GM12891 (cell line): ENCODE measurements around the gene RAB28.

ENCODE experiments used
- DNase-seq: peaks from one replicate; pipeline ENCODE4 v3.0.0; 2011; ENCODE audit warnings: low spot score; ENCODE audit not compliant: insufficient read length
- FAIRE-seq: peaks from 2 replicates; lab custom pipeline; 2011; peaks lifted over from hg19 to GRCh38; lab: Jason Lieb, UNC
- PAX5 ChIP-seq: IDR thresholded peaks from 2 replicates; pipeline ENCODE4 v1.6.1; 2011; ENCODE audit warnings: low read length, moderate library complexity, mild to moderate bottlenecking; ENCODE audit not compliant: insufficient read depth, severe bottlenecking
- POLR2A ChIP-seq: IDR thresholded peaks from 2 replicates; pipeline ENCODE4 v1.6.1; 2011; ENCODE audit warnings: low read depth, low read length, control low read depth
- POLR2AphosphoS5 ChIP-seq: IDR thresholded peaks from 2 replicates; pipeline ENCODE4 v1.6.1; 2011; ENCODE audit warnings: low read depth, low read length, control low read depth
- POU2F2 ChIP-seq: IDR thresholded peaks from 2 replicates; pipeline ENCODE4 v1.6.1; 2011; ENCODE audit warnings: low read depth, mild to moderate bottlenecking, control low read depth, low read length, moderate library complexity
- SPI1 ChIP-seq: IDR thresholded peaks from 2 replicates; pipeline ENCODE4 v1.6.1; 2011; ENCODE audit warnings: low read depth, low read length, control low read depth
- TAF1 ChIP-seq: IDR thresholded peaks from 2 replicates; pipeline ENCODE4 v1.6.1; 2011; ENCODE audit warnings: low read depth, low read length, control low read depth

RAB28 gene

DNA sequence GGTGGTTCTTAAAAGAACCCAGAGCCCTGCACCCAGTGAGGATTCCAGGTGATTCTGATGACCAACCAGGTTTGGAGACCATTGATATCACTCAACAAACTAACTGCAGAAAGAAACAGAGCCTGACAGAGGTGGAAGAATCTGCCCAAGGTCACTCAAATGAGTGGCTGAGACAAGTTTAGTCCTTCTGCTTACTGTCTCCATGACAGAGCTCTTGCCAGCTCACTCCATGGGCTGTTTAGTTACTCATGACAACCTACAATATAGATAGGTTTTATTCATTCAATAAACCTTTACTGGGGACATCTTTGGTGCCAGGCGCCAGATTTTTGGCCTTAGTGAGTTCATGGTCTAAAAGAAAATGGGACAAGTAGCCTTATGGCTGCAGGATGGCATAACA lies 124.3 kb downstream of the RAB28 start:
- no peak for TF ChIP-seq POU2F2
- no peak for TF ChIP-seq TAF1
- TF ChIP-seq POLR2AphosphoS5 = no peak
- TF ChIP-seq POLR2A = no peak
- TF ChIP-seq SPI1 = no peak
- no peak for TF ChIP-seq PAX5
- FAIRE-seq (no peak), DNase-seq (no peak)

DNA sequence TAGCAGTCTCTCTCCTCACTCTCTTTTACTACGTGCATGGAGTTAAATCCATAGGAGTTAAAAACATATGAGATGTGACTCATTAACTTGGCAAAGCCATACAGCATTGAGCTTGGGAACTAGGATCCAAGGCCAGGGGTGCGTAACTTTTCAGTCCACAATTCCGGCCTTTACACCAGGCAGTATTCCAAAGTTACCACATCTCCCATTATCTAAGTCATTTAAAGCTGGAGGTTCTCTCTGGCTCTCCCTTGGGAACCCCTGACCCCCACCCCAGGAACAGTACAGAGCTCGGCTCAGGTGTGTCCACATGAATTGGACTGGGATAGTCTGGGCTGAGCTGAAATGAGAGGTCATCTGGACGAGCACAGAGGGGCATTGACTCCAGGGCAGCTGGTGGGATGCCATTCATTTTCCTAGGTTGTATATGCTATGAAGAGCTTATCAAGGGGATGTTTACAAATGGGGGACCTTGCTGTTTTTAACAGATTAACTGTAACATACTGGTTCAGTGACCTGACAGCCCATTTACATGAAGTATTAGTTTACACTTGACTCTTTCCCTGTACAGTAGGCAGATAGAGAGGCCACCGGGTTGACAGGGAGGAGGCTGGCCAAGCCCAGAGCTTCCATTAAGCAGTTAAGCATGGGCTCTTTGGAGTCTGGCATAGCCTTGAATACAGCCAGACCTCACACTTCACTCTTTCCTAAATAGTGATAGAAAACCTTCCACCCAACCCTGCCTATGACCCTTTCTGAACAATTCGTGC lies 128.8 kb downstream of the RAB28 start:
- DNase-seq (no peak), FAIRE-seq (no peak)
- no peak for TF ChIP-seq POLR2AphosphoS5
- no peak for TF ChIP-seq POU2F2
- no peak for TF ChIP-seq POLR2A
- no peak for TF ChIP-seq TAF1
- TF ChIP-seq SPI1 = no peak
- TF ChIP-seq PAX5 = no peak

DNA sequence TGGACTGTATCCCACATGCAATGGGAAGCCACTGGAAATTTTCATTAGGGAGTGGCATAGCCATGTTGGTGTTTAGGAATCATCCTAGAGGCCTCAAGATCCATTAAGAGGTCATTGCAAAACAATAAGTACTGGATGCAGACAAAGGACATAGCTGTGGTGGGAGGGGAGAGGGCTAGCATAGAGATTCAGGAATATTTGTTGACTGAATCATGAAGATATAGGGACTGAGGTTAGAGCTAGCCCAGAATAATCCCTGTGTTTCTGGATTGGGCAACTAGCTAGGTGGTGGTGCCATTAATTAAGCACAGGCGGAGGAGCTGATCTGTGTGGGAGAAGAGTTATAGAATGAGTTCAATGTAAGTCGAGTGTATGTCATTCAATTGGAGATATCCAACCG lies 135.0 kb downstream of the RAB28 start:
- TF ChIP-seq POLR2A (no peak), POU2F2 (no peak), TAF1 (no peak), SPI1 (no peak), POLR2AphosphoS5 (no peak), PAX5 (no peak)
- DNase-seq (no peak), FAIRE-seq (no peak)

DNA sequence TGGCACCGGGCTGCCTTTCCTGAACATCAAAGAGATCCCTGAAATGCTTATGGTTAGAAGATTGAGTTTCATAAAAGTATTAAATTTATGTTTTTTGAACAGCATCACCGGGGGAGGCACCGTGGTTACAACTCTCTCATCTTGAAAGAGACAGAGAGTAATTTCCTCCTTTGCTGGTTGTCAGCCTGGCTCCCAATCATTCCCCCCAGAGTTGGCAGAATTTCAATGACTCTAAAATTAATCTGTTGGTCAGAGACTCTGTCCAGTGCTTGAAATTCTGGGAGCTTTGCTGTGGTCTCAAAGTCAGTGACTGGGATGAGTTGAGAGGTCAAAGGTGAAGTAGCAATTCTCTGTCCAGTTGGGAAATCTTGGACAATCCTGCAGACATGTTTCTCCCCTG lies 135.9 kb downstream of the RAB28 start:
- TF ChIP-seq POLR2AphosphoS5 = no peak
- TF ChIP-seq POLR2A = no peak
- no peak for TF ChIP-seq TAF1
- no peak for TF ChIP-seq SPI1
- TF ChIP-seq PAX5 = no peak
- TF ChIP-seq POU2F2 = no peak
- FAIRE-seq = no peak
- no peak for DNase-seq

DNA sequence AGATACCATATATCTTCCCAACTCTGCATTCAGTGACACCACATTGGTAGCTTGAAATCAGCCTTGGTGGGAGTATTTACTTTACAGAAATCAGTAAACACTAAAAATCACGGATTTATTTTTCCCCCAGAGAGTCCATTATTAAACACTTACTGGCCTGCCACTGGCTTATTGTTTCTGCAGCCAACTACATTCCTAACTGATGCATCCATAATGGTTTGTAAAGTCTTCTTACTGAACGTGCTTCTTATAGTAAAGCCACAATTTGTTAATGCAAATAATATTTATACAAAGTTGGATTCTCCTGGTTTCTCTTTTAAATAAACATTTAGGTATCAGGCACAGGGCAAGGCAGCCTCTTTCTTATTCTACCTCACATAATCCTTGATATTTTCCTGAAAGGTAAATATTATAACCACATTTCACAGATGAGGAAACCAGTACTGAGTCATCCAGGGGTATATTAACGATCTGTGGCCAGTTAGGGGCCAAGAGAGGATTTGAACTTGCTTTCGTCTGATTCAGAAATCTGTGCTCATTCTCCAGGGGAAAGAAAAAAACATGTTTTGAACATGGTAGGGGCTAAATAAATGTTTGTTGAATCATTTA lies 136.5 kb downstream of the RAB28 start:
- TF ChIP-seq POU2F2 (no peak), SPI1 (no peak), TAF1 (no peak), POLR2A (no peak), POLR2AphosphoS5 (no peak), PAX5 (no peak)
- no peak for FAIRE-seq
- DNase-seq = no peak

DNA sequence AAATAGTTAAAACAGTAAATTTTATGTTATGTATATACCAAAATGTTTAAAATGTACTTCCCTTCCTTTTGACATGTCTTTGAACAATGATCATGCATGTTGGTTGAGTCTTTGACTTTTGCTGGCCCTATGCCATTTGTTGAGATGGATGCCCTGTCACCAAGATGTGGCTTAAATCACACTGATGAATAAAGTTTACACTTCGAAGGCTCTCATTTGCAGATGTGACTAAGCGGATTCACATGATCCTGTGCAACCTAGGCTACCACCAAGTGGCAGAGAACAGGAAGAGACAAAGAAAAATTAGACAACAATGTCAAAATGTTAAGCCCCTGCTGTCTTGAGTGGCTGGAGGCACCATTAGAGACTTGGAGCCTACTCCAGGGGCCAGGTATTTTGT lies 139.9 kb downstream of the RAB28 start:
- FAIRE-seq = no peak
- no peak for DNase-seq
- TF ChIP-seq POLR2AphosphoS5 = no peak
- no peak for TF ChIP-seq SPI1
- no peak for TF ChIP-seq POLR2A
- no peak for TF ChIP-seq PAX5
- no peak for TF ChIP-seq POU2F2
- TF ChIP-seq TAF1 = no peak

DNA sequence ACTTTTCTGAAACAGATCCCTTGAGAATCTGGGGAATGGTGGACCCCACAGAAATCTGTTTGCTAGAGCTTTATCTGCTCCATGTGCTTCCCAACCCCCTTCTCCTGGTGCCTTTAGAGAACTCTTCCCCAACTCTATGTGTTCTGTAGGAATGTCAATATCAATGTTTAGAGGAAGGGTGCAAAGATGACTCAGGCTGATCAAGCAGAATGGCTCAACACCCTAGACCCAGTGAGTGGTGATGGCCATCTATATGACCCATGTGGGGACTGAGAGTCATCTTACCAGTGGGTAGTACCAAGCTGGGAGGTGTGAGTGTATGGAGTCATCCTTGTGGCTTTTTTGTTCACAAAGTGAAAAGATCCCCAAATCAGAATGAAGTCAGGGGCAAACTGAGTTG lies 143.5 kb downstream of the RAB28 start:
- TF ChIP-seq PAX5 = no peak
- TF ChIP-seq POLR2A = no peak
- no peak for TF ChIP-seq SPI1
- TF ChIP-seq TAF1 = no peak
- TF ChIP-seq POLR2AphosphoS5 = no peak
- no peak for TF ChIP-seq POU2F2
- DNase-seq (no peak), FAIRE-seq (no peak)

DNA sequence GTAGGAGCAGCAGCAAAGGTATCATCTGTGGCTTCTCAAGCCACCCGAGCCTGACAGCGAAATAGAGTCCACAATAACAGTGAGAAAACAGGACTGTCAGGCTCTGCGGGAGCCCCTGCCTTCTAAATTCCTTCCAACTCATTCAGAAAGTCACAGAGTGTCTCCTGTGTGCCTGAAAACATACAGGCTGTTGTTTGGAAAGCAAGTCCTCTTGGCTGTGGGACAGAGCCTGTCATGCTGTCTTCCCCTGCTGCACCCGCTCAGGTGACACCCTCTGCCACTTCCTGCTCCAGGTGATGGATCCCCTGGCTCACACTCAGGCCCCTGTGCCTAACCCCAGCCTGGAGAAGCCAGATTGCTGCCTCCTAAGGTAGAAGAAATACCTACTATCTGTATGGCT lies 152.3 kb downstream of the RAB28 start:
- DNase-seq (no peak), FAIRE-seq (no peak)
- TF ChIP-seq TAF1 (no peak), POLR2A (no peak), PAX5 (no peak), SPI1 (no peak), POU2F2 (no peak), POLR2AphosphoS5 (no peak)

DNA sequence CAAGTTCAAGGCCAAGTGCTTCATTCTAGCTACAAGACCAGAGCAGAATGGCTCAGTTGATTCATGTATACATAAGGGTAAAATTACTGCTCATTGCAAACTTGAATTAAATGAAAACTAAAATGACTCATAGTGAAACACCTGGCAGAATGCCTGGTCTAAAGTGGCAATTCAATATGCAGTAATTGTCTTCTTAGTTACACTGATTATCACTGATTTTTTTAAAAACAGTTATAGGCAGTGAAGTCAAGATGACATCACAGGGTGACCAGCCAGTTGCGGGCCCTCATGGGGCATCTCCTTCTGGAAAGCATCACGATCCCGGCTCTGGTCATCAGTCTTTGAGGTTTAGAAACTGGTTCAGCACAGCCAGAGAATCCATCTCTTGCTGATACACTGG lies 154.2 kb downstream of the RAB28 start:
- FAIRE-seq (no peak), DNase-seq (no peak)
- TF ChIP-seq PAX5 (no peak), TAF1 (no peak), POLR2A (no peak), POLR2AphosphoS5 (no peak), POU2F2 (no peak), SPI1 (no peak)

DNA sequence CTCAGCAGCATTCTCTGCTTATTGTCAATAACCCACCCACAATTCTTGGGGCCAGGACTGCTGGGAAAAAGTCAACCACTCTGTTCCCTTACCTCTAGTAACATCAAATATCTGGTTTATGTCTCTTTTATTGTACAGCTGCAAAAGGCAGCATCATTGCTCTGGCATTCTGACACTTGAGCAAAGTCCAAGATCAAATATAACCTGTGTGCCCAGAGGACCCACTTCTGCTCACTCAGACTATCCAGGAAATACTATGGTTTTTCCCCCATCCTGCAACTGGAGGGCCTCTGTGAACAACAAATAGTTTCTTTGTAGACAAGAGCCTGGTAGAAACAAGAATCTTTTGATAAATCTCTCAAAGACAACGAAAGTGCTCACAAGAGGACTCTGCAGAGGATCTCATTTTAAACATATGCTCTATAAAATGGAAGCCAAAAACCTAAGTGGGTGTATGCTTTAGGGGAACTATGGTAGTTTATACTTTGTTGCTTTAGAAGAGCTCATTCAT lies 154.7 kb downstream of the RAB28 start:
- FAIRE-seq = no peak
- TF ChIP-seq TAF1 = no peak
- TF ChIP-seq SPI1 = no peak
- no peak for TF ChIP-seq POU2F2
- no peak for TF ChIP-seq POLR2AphosphoS5
- no peak for TF ChIP-seq PAX5
- no peak for TF ChIP-seq POLR2A
- no peak for DNase-seq

DNA sequence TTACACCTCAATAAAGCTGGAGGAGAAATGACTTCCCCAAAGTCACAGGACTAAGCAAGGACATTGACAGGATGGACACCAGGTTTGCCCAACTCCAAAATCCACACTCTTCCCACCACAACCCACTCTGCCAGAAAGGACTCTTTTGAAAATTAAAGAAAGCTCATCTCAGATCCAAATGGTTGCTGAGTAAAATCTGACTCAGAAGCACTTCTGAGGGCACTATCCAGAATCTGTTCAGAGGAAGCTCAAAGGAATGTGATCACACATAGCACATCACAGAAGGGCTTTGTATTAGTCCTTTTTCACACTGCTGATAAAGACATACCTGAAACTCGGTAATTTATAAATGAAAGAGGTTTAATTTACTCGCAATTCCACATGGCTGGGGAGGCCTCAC lies 155.5 kb downstream of the RAB28 start:
- TF ChIP-seq POLR2A (no peak), SPI1 (no peak), TAF1 (no peak), POU2F2 (no peak), PAX5 (no peak)
- FAIRE-seq (no peak), DNase-seq (no peak)
